K562 (cell line): Measurements from ENCODE around the gene SP2. TPM values are rescaled to one million over a fixed set of nuclear protein-coding genes. Genes with fewer than 3 reads are reported as not detected.
A peak's percentile ranks its signal among the peaks of the same experiment; 100 is the strongest.

Source experiments
- ARID2 ChIP-seq: fragments of 450-650 bp; IDR thresholded peaks from 2 replicates; pipeline ENCODE4 v1.6.1; 2017; ENCODE audit warnings: antibody characterized with exemption, mild to moderate bottlenecking
- ARNT ChIP-seq, 2 experiments: fragments of 450-650 bp; IDR thresholded peaks; 2 replicates each; pipeline ENCODE4 v1.6.1; 2016; ENCODE audit warnings: mild to moderate bottlenecking in 1 of 2
- ASH1L ChIP-seq: fragments of 450-650 bp; IDR thresholded peaks from 2 replicates; pipeline ENCODE4 v1.6.1; 2018; ENCODE audit warnings: borderline replicate concordance, mild to moderate bottlenecking, low read depth; ENCODE audit not compliant: partially characterized antibody
- ATF1 ChIP-seq, 2 experiments: fragments of 450-650 bp in 1 of 2; IDR thresholded peaks; 2 replicates each; pipeline ENCODE4 v1.6.1; 2016; ENCODE audit warnings: missing compliant biosample characterization in 1 of 2, missing genetic modification characterization in 1 of 2
- ATF7 ChIP-seq: fragments of 450-650 bp; IDR thresholded peaks from 2 replicates; pipeline ENCODE4 v1.7.1; 2014; ENCODE audit warnings: mild to moderate bottlenecking, moderate library complexity
- C11orf30 ChIP-seq: fragments of 450-650 bp; IDR thresholded peaks from 2 replicates; pipeline ENCODE4 v1.6.1; 2016; ENCODE audit warnings: low read depth, mild to moderate bottlenecking
- CBFA2T3 ChIP-seq: fragments of 450-650 bp; IDR thresholded peaks from 2 replicates; pipeline ENCODE4 v1.6.1; 2017
- HNRNPLL ChIP-seq: fragments of 200-400 bp; formaldehyde crosslinking; IDR thresholded peaks from 2 replicates; pipeline ENCODE4 v1.6.1; 2017; ENCODE audit warnings: low read length, low read depth, mild to moderate bottlenecking; ENCODE audit not compliant: poor library complexity, severe bottlenecking
- HSF4 ChIP-seq: fragments of 250-450 bp; sonication (Bioruptor Pico); IDR thresholded peaks from 2 replicates; pipeline ENCODE4 v2.1.2; 2022; ENCODE audit warnings: mild to moderate bottlenecking, moderate library complexity, borderline replicate concordance
- MAFK ChIP-seq: IDR thresholded peaks from 2 replicates; pipeline ENCODE4 v1.6.1; 2011; ENCODE audit warnings: low read length, improper control_type of control experiment
- MAZ ChIP-seq, 2 experiments: fragments of 450-650 bp in 1 of 2; sonication (generic) in 1 of 2; formaldehyde crosslinking; IDR thresholded peaks in 1 of 2; conservative IDR thresholded peaks in 1 of 2; 2 replicates each; pipeline versions ENCODE4 v1.4.0 to v1.5.0; 2020; ENCODE audit warnings: mild to moderate bottlenecking in 1 of 2, missing genetic modification reagents in 1 of 2
- MITF ChIP-seq: IDR thresholded peaks from 2 replicates; pipeline ENCODE4 v1.6.1; 2014; ENCODE audit warnings: antibody characterized with exemption
- MLLT1 ChIP-seq, 2 experiments: fragments of 450-650 bp; IDR thresholded peaks; 2 replicates each; pipeline ENCODE4 v1.6.1; 2016
- PHF8 ChIP-seq: fragments of 200-600 bp; sonication (generic); IDR thresholded peaks from 2 replicates; pipeline ENCODE4 v1.6.1; 2012; ENCODE audit warnings: mixed run types, mild to moderate bottlenecking, inconsistent platforms, low read length, moderate library complexity, borderline replicate concordance
- SIX5 ChIP-seq, 2 experiments: IDR thresholded peaks; 2 replicates each; pipeline ENCODE4 v1.6.1; 2011; ENCODE audit warnings: low read length in 2 of 2, borderline replicate concordance in 1 of 2, low read depth in 1 of 2, mild to moderate bottlenecking in 1 of 2, moderate library complexity in 1 of 2; ENCODE audit not compliant: insufficient read depth in 1 of 2
- SMC3 ChIP-seq: conservative IDR thresholded peaks from 2 replicates; pipeline ENCODE4 v1.6.1; 2011; ENCODE audit warnings: low read depth, low read length, improper control_type of control experiment; ENCODE audit not compliant: insufficient read depth
- TGIF2 ChIP-seq: sonication (generic); formaldehyde crosslinking; IDR thresholded peaks from 2 replicates; pipeline ENCODE4 v1.8.1; 2022; ENCODE audit warnings: mild to moderate bottlenecking, missing genetic modification reagents, moderate library complexity
- ZC3H8 ChIP-seq: fragments of 450-650 bp; IDR thresholded peaks from 2 replicates; pipeline ENCODE4 v1.6.1; 2017
- ZNF174 ChIP-seq: fragments of 250-450 bp; sonication (Bioruptor Pico); IDR thresholded peaks from 2 replicates; pipeline ENCODE4 v1.4.0; 2020; ENCODE audit warnings: mild to moderate bottlenecking
- ZNF584 ChIP-seq: fragments of 200-800 bp; sonication (Bioruptor generic); IDR thresholded peaks from 2 replicates; pipeline ENCODE4 v1.6.1; 2016; ENCODE audit warnings: low read depth, mild to moderate bottlenecking, missing genetic modification characterization, missing compliant biosample characterization
- ZNF644 ChIP-seq: fragments of 200-800 bp; sonication (Bioruptor generic); IDR thresholded peaks from 2 replicates; pipeline ENCODE4 v1.6.1; 2016; ENCODE audit warnings: low read depth, missing genetic modification characterization, missing compliant biosample characterization
- polyA plus RNA-seq, 8 experiments: library from polyadenylated mRNA; depleted of rRNA in 4 of 8; stranded (reverse) in 5 of 8; unstranded in 3 of 8; fragments of >200 nt; fragmentation: Nextera tagmentation in 2 of 8; fragmentation: Illumina TruSeq in 1 of 8; extraction: Ambion mirVana in 2 of 8; extraction: Trizol in 1 of 8; gene quantifications; 2 replicates each; pipeline versions ENCODE4 v1.2.1 to v1.2.3, GENCODE V29; 2011 to 2014; ENCODE audit warnings: inconsistent platforms in 1 of 8, missing spikeins in 1 of 8
- total RNA-seq, 7 experiments: library from RNA; depleted of rRNA in 6 of 7; stranded (reverse); fragments of >200 nt in 6 of 7; fragmentation: Illumina TruSeq in 2 of 7; extraction: Trizol in 2 of 7; gene quantifications; 2 replicates each; pipeline versions ENCODE4 v1.2.1 to v1.2.3, GENCODE V29; 2011 to 2021; ENCODE audit warnings: low replicate concordance in 1 of 7
- TF ChIP-seq, protein P1 (sequence below): fragments of 250-450 bp; sonication (Bioruptor Pico); IDR thresholded peaks from 2 replicates; pipeline ENCODE4 v1.5.0; 2021
- TF ChIP-seq, protein P2 (sequence below): fragments of 450-650 bp; IDR thresholded peaks from 2 replicates; pipeline ENCODE4 v1.6.1; 2017; ENCODE audit warnings: mild to moderate bottlenecking, moderate library complexity

SP2 gene
- total and polyA plus RNA-seq, 9 of the 15 experiments (the other 6 are each of a cell fraction or from before 2014, with no cell fraction given) = 0.77 to 22.3 (median 2.3) TPM

- no peak for TF ChIP-seq HNRNPLL
- TF ChIP-seq MITF = 0 out of 2 replicates have a peak, but pooled peaks have one; percentile 55
- no peak for TF ChIP-seq TGIF2 (CRISPR knock-in tag)
- TF ChIP-seq ZNF174 = no peak
- TF ChIP-seq ZNF644 (tag) = no peak
- TF ChIP-seq HSF4 = no peak
- peak; percentile 83; the same call in 1 of the 2 replicates for TF ChIP-seq PHF8
- TF ChIP-seq, protein P1, sequence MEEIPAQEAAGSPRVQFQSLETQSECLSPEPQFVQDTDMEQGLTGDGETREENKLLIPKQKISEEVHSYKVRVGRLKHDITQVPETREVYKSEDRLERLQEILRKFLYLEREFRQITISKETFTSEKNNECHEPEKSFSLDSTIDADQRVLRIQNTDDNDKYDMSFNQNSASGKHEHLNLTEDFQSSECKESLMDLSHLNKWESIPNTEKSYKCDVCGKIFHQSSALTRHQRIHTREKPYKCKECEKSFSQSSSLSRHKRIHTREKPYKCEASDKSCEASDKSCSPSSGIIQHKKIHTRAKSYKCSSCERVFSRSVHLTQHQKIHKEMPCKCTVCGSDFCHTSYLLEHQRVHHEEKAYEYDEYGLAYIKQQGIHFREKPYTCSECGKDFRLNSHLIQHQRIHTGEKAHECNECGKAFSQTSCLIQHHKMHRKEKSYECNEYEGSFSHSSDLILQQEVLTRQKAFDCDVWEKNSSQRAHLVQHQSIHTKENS (CRISPR knock-in tag) = no peak
- TF ChIP-seq ATF1 (CRISPR knock-in tag; IDR thresholded peaks at IDR 0.05) = no peak
- TF ChIP-seq ATF1 (tag; IDR thresholded peaks at IDR 0.05) = peak; percentile 82
- peak; percentile 89 for TF ChIP-seq ZNF584 (CRISPR knock-in tag)
- TF ChIP-seq C11orf30 = peak; percentile 69; the same call in 1 of the 2 replicates
- no peak for TF ChIP-seq ZC3H8
- TF ChIP-seq SMC3 = no peak
- no peak; the same call in 1 of the 2 replicates for TF ChIP-seq MAFK
- peak; percentile 97 for TF ChIP-seq ASH1L
- peak; percentile 50 to 65; a peak in 2 of 4 replicates for TF ChIP-seq MLLT1 (IDR thresholded peaks at IDR 0.05)
- TF ChIP-seq CBFA2T3 = no peak
- peak; percentile 25 to 49; a peak in 2 of 4 replicates for TF ChIP-seq MAZ (CRISPR knock-in tag; conservative IDR thresholded peaks at IDR 0.05 in 1 of 2, IDR thresholded peaks at IDR 0.05 in 1 of 2)
- TF ChIP-seq, protein P2, sequence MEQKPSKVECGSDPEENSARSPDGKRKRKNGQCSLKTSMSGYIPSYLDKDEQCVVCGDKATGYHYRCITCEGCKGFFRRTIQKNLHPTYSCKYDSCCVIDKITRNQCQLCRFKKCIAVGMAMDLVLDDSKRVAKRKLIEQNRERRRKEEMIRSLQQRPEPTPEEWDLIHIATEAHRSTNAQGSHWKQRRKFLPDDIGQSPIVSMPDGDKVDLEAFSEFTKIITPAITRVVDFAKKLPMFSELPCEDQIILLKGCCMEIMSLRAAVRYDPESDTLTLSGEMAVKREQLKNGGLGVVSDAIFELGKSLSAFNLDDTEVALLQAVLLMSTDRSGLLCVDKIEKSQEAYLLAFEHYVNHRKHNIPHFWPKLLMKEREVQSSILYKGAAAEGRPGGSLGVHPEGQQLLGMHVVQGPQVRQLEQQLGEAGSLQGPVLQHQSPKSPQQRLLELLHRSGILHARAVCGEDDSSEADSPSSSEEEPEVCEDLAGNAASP = no peak
- no peak for TF ChIP-seq ARID2
- TF ChIP-seq SIX5 (IDR thresholded peaks at IDR 0.05; ENCODE audit: borderline replicate concordance in 1 of 2, insufficient read depth in 1 of 2, low read depth in 1 of 2, low read length in 2 of 2) = no peak
- peak; percentile 90 for TF ChIP-seq ATF7
- TF ChIP-seq ARNT (IDR thresholded peaks at IDR 0.05) = 0 out of 4 replicates have a peak, but pooled peaks of 1 of the 2 experiments have one; percentile 2
Observed at GRCh38 chr17:47941246-47942095, 45.4 kb downstream of the SP2 start, which contains the start of gene PNPO (continued).
